ENCODE measurements around the gene MPDZ.

MPDZ gene

GRCh38 chr9:13131991-13132390 lies 147.5 kb downstream of the MPDZ start:
- no peak for DNase-seq

GRCh38 chr9:13131416-13131815 lies 148.1 kb downstream of the MPDZ start:
- no peak for DNase-seq

- DNase-seq = no peak
Measured at GRCh38 chr9:13128266-13128860, 151.1 kb downstream of the MPDZ start.

- no peak for DNase-seq
Measured at GRCh38 chr9:13127131-13127530, 152.4 kb downstream of the MPDZ start.

- DNase-seq = no peak
Measured at GRCh38 chr9:13125261-13125660, 154.2 kb downstream of the MPDZ start.

- no peak for DNase-seq
Measured at GRCh38 chr9:13122756-13123369, 156.6 kb downstream of the MPDZ start.

GRCh38 chr9:13118313-13118712 lies 161.2 kb downstream of the MPDZ start:
- no peak for DNase-seq

- DNase-seq = no peak
Measured at GRCh38 chr9:13116292-13116691, 163.2 kb downstream of the MPDZ start.

GRCh38 chr9:13113751-13114150 lies 165.7 kb downstream of the MPDZ start:
- DNase-seq = no peak

GRCh38 chr9:13113216-13113615 lies 166.3 kb downstream of the MPDZ start:
- DNase-seq = no peak

- no peak for DNase-seq
Measured at GRCh38 chr9:13111778-13112177, 167.7 kb downstream of the MPDZ start.

- no peak for DNase-seq
Measured at GRCh38 chr9:13110766-13111417, 168.6 kb downstream of the MPDZ start.

GRCh38 chr9:13109781-13110180 lies 169.7 kb downstream of the MPDZ start:
- no peak for DNase-seq

GRCh38 chr9:13107008-13107407 lies 172.5 kb downstream of the MPDZ start:
- DNase-seq = no peak

GRCh38 chr9:13100914-13101572 lies 178.4 kb downstream of the MPDZ start:
- no peak for DNase-seq

GRCh38 chr9:13095056-13095455 lies 184.4 kb downstream of the MPDZ start:
- DNase-seq = no peak

- no peak for DNase-seq
Measured at GRCh38 chr9:13090628-13091027, 188.9 kb downstream of the MPDZ start.

GRCh38 chr9:13089666-13090065 lies 189.8 kb downstream of the MPDZ start:
- no peak for DNase-seq

GRCh38 chr9:13088720-13089427 lies 190.6 kb downstream of the MPDZ start:
- no peak for DNase-seq

GRCh38 chr9:13083963-13084528 lies 195.4 kb downstream of the MPDZ start:
- DNase-seq = no peak

GRCh38 chr9:13083366-13083765 lies 196.1 kb downstream of the MPDZ start:
- DNase-seq = no peak

- DNase-seq = no peak
Measured at GRCh38 chr9:13082796-13083195, 196.7 kb downstream of the MPDZ start.

- no peak for DNase-seq
Measured at GRCh38 chr9:13078164-13078563, 201.3 kb downstream of the MPDZ start.
